SK-N-SH treated with all-trans-retinoic acid at 6 μM for 48 hours (cell line): ENCODE measurements around the gene ELFN1.

Experiments
- RARB ChIP-seq: fragments of 250-450 bp; sonication (Bioruptor Pico); IDR thresholded peaks from 2 replicates; pipeline ENCODE4 v1.8.0; 2021; ENCODE audit warnings: mild to moderate bottlenecking, moderate library complexity
- TF ChIP-seq, protein P1 (sequence below): fragments of 250-450 bp; sonication (Bioruptor Pico); IDR thresholded peaks from 2 replicates; pipeline ENCODE4 v1.8.0; 2020; ENCODE audit warnings: mild to moderate bottlenecking, moderate library complexity, borderline replicate concordance

DNA sequence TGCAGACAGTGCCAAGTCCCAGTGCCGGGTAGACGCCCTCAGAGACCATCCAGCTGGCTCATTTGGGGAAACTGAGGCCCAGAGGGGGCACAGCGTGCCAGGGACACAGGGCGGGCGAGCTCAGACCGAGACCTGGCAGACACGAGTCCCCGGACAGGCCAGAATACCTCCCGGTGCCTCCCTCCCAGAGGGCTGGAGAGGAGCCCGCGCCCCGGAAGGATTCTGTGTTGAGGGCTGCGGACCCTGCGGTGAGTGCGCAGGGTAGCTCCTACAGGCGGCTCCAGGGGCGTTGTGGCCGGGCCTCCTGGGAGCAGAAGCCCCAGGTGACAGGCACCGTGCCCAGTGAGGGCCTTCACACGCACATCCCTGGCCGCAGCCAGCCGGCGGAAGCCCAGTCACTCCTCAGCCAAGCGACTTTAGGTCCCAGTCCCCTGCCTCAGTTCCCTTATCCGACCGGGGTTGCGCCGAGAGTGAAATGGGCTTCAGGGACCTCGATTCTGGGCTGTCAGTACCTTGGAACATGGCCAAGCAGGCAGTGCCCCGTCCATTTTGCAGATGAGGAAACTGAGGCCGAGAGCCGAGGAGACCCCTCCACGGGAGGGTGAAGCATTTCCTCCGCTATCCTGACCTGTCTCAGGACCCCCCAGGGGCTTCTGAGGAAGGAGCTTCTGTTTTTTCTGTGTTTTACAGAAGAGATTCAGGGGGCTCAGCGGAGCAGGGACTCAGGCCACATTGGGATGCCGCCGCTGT is 73.6 kb downstream of the ELFN1 start:
- TF ChIP-seq RARB (CRISPR knock-in tag): no peak
- TF ChIP-seq, protein P1, sequence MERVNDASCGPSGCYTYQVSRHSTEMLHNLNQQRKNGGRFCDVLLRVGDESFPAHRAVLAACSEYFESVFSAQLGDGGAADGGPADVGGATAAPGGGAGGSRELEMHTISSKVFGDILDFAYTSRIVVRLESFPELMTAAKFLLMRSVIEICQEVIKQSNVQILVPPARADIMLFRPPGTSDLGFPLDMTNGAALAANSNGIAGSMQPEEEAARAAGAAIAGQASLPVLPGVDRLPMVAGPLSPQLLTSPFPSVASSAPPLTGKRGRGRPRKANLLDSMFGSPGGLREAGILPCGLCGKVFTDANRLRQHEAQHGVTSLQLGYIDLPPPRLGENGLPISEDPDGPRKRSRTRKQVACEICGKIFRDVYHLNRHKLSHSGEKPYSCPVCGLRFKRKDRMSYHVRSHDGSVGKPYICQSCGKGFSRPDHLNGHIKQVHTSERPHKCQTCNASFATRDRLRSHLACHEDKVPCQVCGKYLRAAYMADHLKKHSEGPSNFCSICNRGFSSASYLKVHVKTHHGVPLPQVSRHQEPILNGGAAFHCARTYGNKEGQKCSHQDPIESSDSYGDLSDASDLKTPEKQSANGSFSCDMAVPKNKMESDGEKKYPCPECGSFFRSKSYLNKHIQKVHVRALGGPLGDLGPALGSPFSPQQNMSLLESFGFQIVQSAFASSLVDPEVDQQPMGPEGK (CRISPR knock-in tag): no peak
